ENCODE results near the gene LOXL4. TPM values are rescaled to one million over a fixed set of nuclear protein-coding genes. Genes with fewer than 3 reads are reported as not detected.
"Not testable (repeated sequence)": the region's sequence is repeated elsewhere in the genome, so short reads cannot be mapped to it uniquely, and the experiment has no call there.

LOXL4 gene
- total RNA-seq, 2 donors from 2014 or later: 0.32 to 1.6 TPM

DNA sequence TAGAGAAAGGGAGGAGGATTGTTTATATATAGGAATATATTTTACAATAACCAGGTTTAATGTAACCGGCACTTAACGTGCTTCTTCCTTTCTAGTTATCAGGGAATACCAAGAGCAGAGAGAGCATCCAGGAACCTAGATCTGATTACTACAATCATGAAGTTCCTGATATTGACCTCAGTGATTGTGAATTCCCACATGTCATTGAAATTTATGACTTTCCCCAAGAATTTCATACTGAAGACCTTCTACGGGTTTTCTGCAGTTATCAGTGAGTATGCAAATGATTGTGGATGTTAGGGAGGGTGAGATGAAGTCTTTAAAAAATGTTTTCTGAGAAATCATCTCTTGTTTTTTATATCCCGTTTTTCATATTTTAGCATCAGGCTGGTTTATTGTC lies 36.6 kb downstream of the LOXL4 start:
- no peak for DNase-seq
- Histone ChIP-seq H3K4me3 (no peak overlapping the region), H3K27me3 (no peaks in the 10 kb centered on the region), H3K4me1 (no peaks in the 10 kb centered on the region), H3K27ac (no peak overlapping the region), H3K9me3 (no peaks in the 10 kb centered on the region), H3K36me3 (no peaks in the 10 kb centered on the region), H3K9ac (ENCODE audit: low read depth in 2 of 2, low read length in 2 of 2) (no peak overlapping the region)
- no peak for TF ChIP-seq CTCF (IDR thresholded peaks at IDR 0.05)
- intact Hi-C loops (cut with DNase I): no loop called here

DNA sequence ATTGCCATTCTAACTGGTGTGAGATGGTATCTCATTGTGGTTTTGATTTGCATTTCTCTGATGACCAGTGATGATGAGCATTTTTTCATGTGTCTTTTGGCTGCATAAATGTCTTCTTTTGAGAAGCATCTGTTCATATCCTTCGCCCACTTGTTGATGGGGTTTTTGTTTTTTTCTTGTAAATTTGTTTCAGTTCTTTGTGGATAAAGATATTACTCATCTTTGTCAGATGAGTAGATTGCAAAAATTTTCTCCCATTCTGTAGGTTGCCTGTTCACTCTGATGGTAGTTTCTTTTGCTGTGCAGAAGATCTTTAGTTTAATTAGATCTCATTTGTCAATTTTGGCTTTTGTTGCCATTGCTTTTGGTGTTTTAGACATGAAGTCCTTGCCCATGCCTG lies 39.7 kb downstream of the LOXL4 start:
- H3K27me3 ChIP-seq; H3K27ac ChIP-seq; H3K36me3 ChIP-seq; intact Hi-C loops (cut with DNase I); H3K9ac ChIP-seq (ENCODE audit: low read depth in 2 of 2, low read length in 2 of 2); H3K4me1 ChIP-seq; H3K9me3 ChIP-seq; H3K4me3 ChIP-seq; DNase-seq: not testable (repeated sequence)

GRCh38 chr10:98227713-98228112 lies 40.3 kb downstream of the LOXL4 start:
- H3K27ac ChIP-seq; H3K36me3 ChIP-seq; intact Hi-C loops (cut with DNase I); H3K9ac ChIP-seq (ENCODE audit: low read depth in 2 of 2, low read length in 2 of 2); H3K9me3 ChIP-seq; H3K27me3 ChIP-seq; DNase-seq; H3K4me1 ChIP-seq; H3K4me3 ChIP-seq: not testable (repeated sequence)

DNA sequence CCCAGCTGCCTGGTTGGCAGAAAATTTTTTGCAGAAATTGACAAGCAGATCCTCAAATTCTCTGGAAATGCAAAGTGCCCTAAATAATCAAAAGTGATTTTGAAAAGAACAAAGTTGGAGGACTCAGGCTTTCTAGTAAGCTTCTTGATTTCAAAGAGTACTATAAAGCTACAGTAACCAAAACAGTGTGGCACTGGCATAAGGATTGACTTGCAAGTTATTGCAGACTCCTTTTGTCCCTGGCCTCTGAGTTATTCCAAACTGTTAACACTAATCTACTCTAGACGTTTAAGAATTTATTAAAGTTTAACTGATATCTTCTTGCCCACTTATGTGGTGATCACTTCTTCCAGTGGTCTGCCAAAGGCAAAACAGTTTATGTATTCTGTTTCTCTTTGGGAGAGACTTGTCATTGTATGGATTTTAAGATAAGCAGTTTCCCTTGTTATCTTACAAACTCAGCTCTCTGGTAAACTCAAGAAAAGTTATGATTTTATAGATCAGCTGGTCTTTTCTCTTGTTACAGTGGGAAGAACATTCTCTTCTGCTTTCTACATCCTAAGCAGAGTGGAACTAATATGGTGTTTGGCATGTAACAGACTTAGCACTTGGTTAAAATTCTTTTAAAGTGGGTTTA lies 41.4 kb downstream of the LOXL4 start:
- no peaks in the 10 kb centered on the region for H3K9me3 ChIP-seq
- intact Hi-C loops (cut with DNase I): no loop called here
- no peaks in the 10 kb centered on the region for H3K36me3 ChIP-seq
- no peak overlapping the region for H3K27ac ChIP-seq
- no peak for DNase-seq
- no peaks in the 10 kb centered on the region for H3K4me1 ChIP-seq
- H3K4me3 ChIP-seq: no peak overlapping the region
- H3K9ac ChIP-seq (ENCODE audit: low read depth in 2 of 2, low read length in 2 of 2): no peak overlapping the region
- no peaks in the 10 kb centered on the region for H3K27me3 ChIP-seq
- no peak for TF ChIP-seq CTCF (IDR thresholded peaks at IDR 0.05)

- Histone ChIP-seq H3K36me3 (no peaks in the 10 kb centered on the region), H3K9me3 (no peaks in the 10 kb centered on the region)
- intact Hi-C loops (cut with DNase I): no loop called here
These were observed 43.0 kb downstream of the LOXL4 start for GRCh38 chr10:98224996-98225395.

GRCh38 chr10:98224509-98224908 lies 43.5 kb downstream of the LOXL4 start:
- intact Hi-C loops (cut with DNase I): no loop called here
- Histone ChIP-seq H3K9me3 (no peaks in the 10 kb centered on the region), H3K9ac (ENCODE audit: low read depth in 2 of 2, low read length in 2 of 2) (no peak overlapping the region), H3K27ac (no peak overlapping the region), H3K36me3 (no peaks in the 10 kb centered on the region), H3K4me3 (no peak overlapping the region), H3K4me1 (no peaks in the 10 kb centered on the region), H3K27me3 (no peaks in the 10 kb centered on the region)
- TF ChIP-seq CTCF (IDR thresholded peaks at IDR 0.05): no peak
- no peak for DNase-seq

More at GRCh38 chr10:98224996-98225395, 43.0 kb downstream of the LOXL4 start:
- no peak for DNase-seq
- no peak for TF ChIP-seq CTCF (IDR thresholded peaks at IDR 0.05)
- H3K4me1 ChIP-seq: no peaks in the 10 kb centered on the region
- no peak overlapping the region for H3K4me3 ChIP-seq
- H3K9ac ChIP-seq (ENCODE audit: low read depth in 2 of 2, low read length in 2 of 2): no peak overlapping the region
- H3K27ac ChIP-seq: no peak overlapping the region
- H3K27me3 ChIP-seq: no peaks in the 10 kb centered on the region

All from colonic mucosa (tissue), 4 donors.